BE2C (cell line): ENCODE data around the gene SELENOT.

ENCODE experiments used
- DNase-seq: peaks from one replicate; pipeline ENCODE4 v3.0.0-alpha.2; 2020
- H3K27me3 ChIP-seq: fragments of 250-450 bp; sonication (Bioruptor Pico); 2 replicates; pipeline ENCODE4 v1.5.1; 2020; ENCODE audit warnings: mild to moderate bottlenecking
- H3K36me3 ChIP-seq: fragments of 250-450 bp; sonication (Bioruptor Pico); 2 replicates; pipeline ENCODE4 v1.5.1; 2020; ENCODE audit warnings: mild to moderate bottlenecking
- H3K4me1 ChIP-seq: fragments of 250-450 bp; sonication (Bioruptor Pico); 2 replicates; pipeline ENCODE4 v1.5.1; 2020
- H3K4me3 ChIP-seq: 2 replicates; pipeline ENCODE4 v1.5.1; 2011; ENCODE audit warnings: low read depth, low read length
- H3K9me3 ChIP-seq: fragments of 250-450 bp; sonication (Bioruptor Pico); 2 replicates; pipeline ENCODE4 v1.5.1; 2020
- CTCF ChIP-seq: IDR thresholded peaks from 2 replicates; pipeline ENCODE4 v1.5.1; 2012; ENCODE audit warnings: mild to moderate bottlenecking, low read depth, low read length

SELENOT gene

GRCh38 chr3:150673966-150674365, 70.8 kb downstream of the SELENOT start:
- TF ChIP-seq CTCF: no peak
- Histone ChIP-seq H3K4me3 (no peak overlapping the region), H3K36me3 (no peaks in the 10 kb centered on the region), H3K9me3 (no peaks in the 10 kb centered on the region), H3K27me3 (no peaks in the 10 kb centered on the region), H3K4me1 (no peaks in the 10 kb centered on the region)
- DNase-seq: no peak

GRCh38 chr3:150675587-150675986, 72.5 kb downstream of the SELENOT start:
- no peaks in the 10 kb centered on the region for H3K36me3 ChIP-seq
- TF ChIP-seq CTCF: no peak
- no peak for DNase-seq

More at GRCh38 chr3:150675587-150675986, 72.5 kb downstream of the SELENOT start:
- no peaks in the 10 kb centered on the region for H3K4me1 ChIP-seq
- no peaks in the 10 kb centered on the region for H3K9me3 ChIP-seq
- no peaks in the 10 kb centered on the region for H3K27me3 ChIP-seq
- no peak overlapping the region for H3K4me3 ChIP-seq
